Umbilical cord (tissue), 2 donors: Measurements from ENCODE around the gene TAC4. TPM values are rescaled to one million over a fixed set of nuclear protein-coding genes. Genes with fewer than 3 reads are reported as not detected.

Source experiments
- DNase-seq: peaks from one replicate; pipeline ENCODE4 v3.0.0-alpha.2; 2015; ENCODE audit warnings: low spot score
- total RNA-seq: library from RNA; depleted of rRNA; stranded (reverse); fragments of >200 nt; gene quantifications from one replicate; pipeline ENCODE4 v1.2.3, GENCODE V29; 2014; ENCODE audit warnings: low replicate concordance; ENCODE audit not compliant: insufficient read depth

Gene TAC4
- total RNA-seq, 1 donor from 2014 or later = not detected

- no peak for DNase-seq
These were observed 25.6 kb upstream of the TAC4 start for GRCh38 chr17:49873466-49873865.

GRCh38 chr17:49872754-49873377, 25.0 kb upstream of the TAC4 start:
- no peak for DNase-seq

- DNase-seq = no peak
These were observed 23.3 kb upstream of the TAC4 start for GRCh38 chr17:49871211-49871610.

GRCh38 chr17:49870298-49870697, 22.4 kb upstream of the TAC4 start:
- no peak for DNase-seq

- no peak for DNase-seq
These were observed 21.1 kb upstream of the TAC4 start for GRCh38 chr17:49869038-49869374.

- no peak for DNase-seq
These were observed 19.1 kb upstream of the TAC4 start for GRCh38 chr17:49866882-49867413.

- no peak for DNase-seq
These were observed 18.1 kb upstream of the TAC4 start for GRCh38 chr17:49866019-49866380.

- DNase-seq = no peak
These were observed 15.0 kb upstream of the TAC4 start for GRCh38 chr17:49862781-49863331.

- peak; percentile 32 for DNase-seq
These were observed 13.4 kb upstream of the TAC4 start for GRCh38 chr17:49861150-49861884.

GRCh38 chr17:49859991-49860953, 12.4 kb upstream of the TAC4 start:
- DNase-seq = no peak

- no peak for DNase-seq
These were observed 10.9 kb upstream of the TAC4 start for GRCh38 chr17:49858796-49859195.

GRCh38 chr17:49854126-49854525, 6.3 kb upstream of the TAC4 start:
- DNase-seq = no peak

GRCh38 chr17:49853470-49854015, 5.7 kb upstream of the TAC4 start:
- no peak for DNase-seq

GRCh38 chr17:49851387-49852291, 3.8 kb upstream of the TAC4 start:
- DNase-seq = peak; percentile 67

- DNase-seq = no peak
These were observed 3.0 kb upstream of the TAC4 start for GRCh38 chr17:49850772-49851386.

- no peak for DNase-seq
These were observed 2.3 kb upstream of the TAC4 start for GRCh38 chr17:49850218-49850610.

- no peak for DNase-seq
These were observed 870 bp upstream of the TAC4 start for GRCh38 chr17:49848739-49849138.

- DNase-seq = no peak
These were observed 744 bp downstream of the TAC4 start for GRCh38 chr17:49846938-49847712.

- DNase-seq = peak; percentile 71
These were observed 2.5 kb downstream of the TAC4 start for GRCh38 chr17:49845321-49845720.
